HG03378 (cell line): ENCODE data around the gene PROZ.

Source experiments
- ATAC-seq: cut with Tn5 transposase; IDR thresholded peaks from one replicate; pipeline ENCODE4 v1.9.1; 2021; ENCODE audit warnings: mild to moderate bottlenecking, moderate library complexity; ENCODE audit not compliant: unreplicated experiment

The PROZ gene

GRCh38 chr13:113176280-113176679 lies 17.8 kb downstream of the PROZ start:
- ATAC-seq, result no peak

GRCh38 chr13:113176822-113177221 lies 18.4 kb downstream of the PROZ start:
- no peak for ATAC-seq

- ATAC-seq, result no peak
Observed at GRCh38 chr13:113178070-113178895, 19.8 kb downstream of the PROZ start.

- no peak for ATAC-seq
Observed at GRCh38 chr13:113178896-113179167, 20.4 kb downstream of the PROZ start.

GRCh38 chr13:113179374-113180230 lies 21.2 kb downstream of the PROZ start:
- no peak for ATAC-seq

- no peak for ATAC-seq
Observed at GRCh38 chr13:113182046-113182445, 23.6 kb downstream of the PROZ start.

- ATAC-seq, result no peak
Observed at GRCh38 chr13:113183450-113184129, 25.1 kb downstream of the PROZ start.

- no peak for ATAC-seq
Observed at GRCh38 chr13:113184568-113185440, 26.4 kb downstream of the PROZ start.

GRCh38 chr13:113186061-113186900 lies 27.8 kb downstream of the PROZ start:
- ATAC-seq, result no peak

GRCh38 chr13:113187263-113187669 lies 28.8 kb downstream of the PROZ start:
- no peak for ATAC-seq

- no peak for ATAC-seq
Observed at GRCh38 chr13:113187883-113188665, 29.6 kb downstream of the PROZ start.

GRCh38 chr13:113190181-113190580 lies 31.7 kb downstream of the PROZ start:
- ATAC-seq, result no peak

GRCh38 chr13:113192279-113192678 lies 33.8 kb downstream of the PROZ start:
- ATAC-seq, result no peak

- ATAC-seq, result no peak
Observed at GRCh38 chr13:113192902-113193301, 34.5 kb downstream of the PROZ start.

- no peak for ATAC-seq
Observed at GRCh38 chr13:113195360-113195759, 36.9 kb downstream of the PROZ start.

- ATAC-seq, result no peak
Observed at GRCh38 chr13:113196970-113197737, 38.7 kb downstream of the PROZ start.

GRCh38 chr13:113201815-113202214 lies 43.4 kb downstream of the PROZ start:
- ATAC-seq, result no peak

GRCh38 chr13:113202912-113203311 lies 44.5 kb downstream of the PROZ start:
- no peak for ATAC-seq
